PFSK-1 (cell line): ENCODE results near the gene TMIGD3.

Source experiments
- FOXP2 ChIP-seq: optimal IDR thresholded peaks from 2 replicates; pipeline ENCODE3; 2011; ENCODE audit warnings: borderline replicate concordance, control low read depth, inconsistent platforms; ENCODE audit not compliant: insufficient read depth; ENCODE audit errors: extremely low read length, extremely low read depth
- POLR2AphosphoS5 ChIP-seq: IDR thresholded peaks from 2 replicates; pipeline ENCODE4 v1.6.1; 2012; ENCODE audit warnings: low read depth, mild to moderate bottlenecking, control low read depth, low read length, moderate library complexity
- REST ChIP-seq, 2 experiments: IDR thresholded peaks; 2 replicates each; pipeline versions ENCODE4 v1.6.1 to v1.8.0; 2011 to 2012; ENCODE audit warnings: low read depth in 2 of 2, low read length in 2 of 2, control low read depth in 1 of 2, inconsistent platforms in 1 of 2, mild to moderate bottlenecking in 1 of 2, moderate library complexity in 1 of 2; ENCODE audit not compliant: insufficient read depth in 1 of 2
- SIN3A ChIP-seq: IDR thresholded peaks from 2 replicates; pipeline ENCODE4 v1.6.1; 2012; ENCODE audit warnings: mild to moderate bottlenecking, low read length, moderate library complexity, borderline replicate concordance; ENCODE audit not compliant: insufficient read depth
- TAF1 ChIP-seq: IDR thresholded peaks from 2 replicates; pipeline ENCODE4 v1.6.1; 2012; ENCODE audit warnings: low read length, control low read depth, borderline replicate concordance; ENCODE audit not compliant: insufficient read depth

TMIGD3 gene

GRCh38 chr1:111466480-111466879, 37.0 kb downstream of the TMIGD3 start:
- TF ChIP-seq SIN3A: no peak
- no peak for TF ChIP-seq FOXP2
- no peak for TF ChIP-seq REST (IDR thresholded peaks at IDR 0.05; ENCODE audit: insufficient read depth in 1 of 2, low read depth in 2 of 2, low read length in 2 of 2)
- no peak for TF ChIP-seq POLR2AphosphoS5
- TF ChIP-seq TAF1: no peak

GRCh38 chr1:111465754-111466153, 37.7 kb downstream of the TMIGD3 start:
- TF ChIP-seq POLR2AphosphoS5: no peak
- no peak for TF ChIP-seq TAF1
- no peak for TF ChIP-seq REST (IDR thresholded peaks at IDR 0.05; ENCODE audit: insufficient read depth in 1 of 2, low read depth in 2 of 2, low read length in 2 of 2)
- no peak for TF ChIP-seq FOXP2

GRCh38 chr1:111463029-111463683, 40.3 kb downstream of the TMIGD3 start:
- no peak; the same call in 1 of the 2 replicates for TF ChIP-seq POLR2AphosphoS5

DNA sequence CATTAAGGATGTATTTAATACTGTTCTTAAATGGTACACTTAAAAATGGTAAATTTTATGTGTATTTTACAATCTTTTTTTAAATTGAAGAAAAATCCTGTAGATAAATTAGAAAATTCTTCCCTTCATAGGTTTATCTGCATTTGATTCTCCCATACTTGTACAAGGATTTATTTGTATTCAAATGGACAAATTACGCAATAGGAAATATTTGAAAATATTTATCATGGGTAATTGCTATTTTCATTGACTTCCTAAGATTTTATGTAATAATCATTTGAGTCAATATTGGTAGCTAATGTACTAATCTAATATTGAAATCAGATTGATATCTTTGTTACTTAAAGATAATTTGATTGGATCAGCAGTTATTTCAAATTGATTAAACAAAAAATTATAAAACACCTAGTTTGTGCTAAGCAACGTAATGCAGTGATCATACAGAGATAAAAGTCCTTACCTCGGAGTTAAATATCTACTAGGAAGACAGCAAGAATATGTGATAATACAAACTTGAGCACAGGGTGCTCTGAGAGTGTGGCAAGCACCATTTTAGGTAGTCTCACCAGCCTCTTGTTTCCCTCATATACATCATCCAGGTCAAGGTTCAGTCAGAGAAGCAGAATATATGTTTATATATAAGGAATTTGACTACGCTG, 40.9 kb downstream of the TMIGD3 start:
- TF ChIP-seq SIN3A (no peak), POLR2AphosphoS5 (no peak), TAF1 (no peak), REST (IDR thresholded peaks at IDR 0.05; ENCODE audit: insufficient read depth in 1 of 2, low read depth in 2 of 2, low read length in 2 of 2) (no peak), FOXP2 (no peak)

DNA sequence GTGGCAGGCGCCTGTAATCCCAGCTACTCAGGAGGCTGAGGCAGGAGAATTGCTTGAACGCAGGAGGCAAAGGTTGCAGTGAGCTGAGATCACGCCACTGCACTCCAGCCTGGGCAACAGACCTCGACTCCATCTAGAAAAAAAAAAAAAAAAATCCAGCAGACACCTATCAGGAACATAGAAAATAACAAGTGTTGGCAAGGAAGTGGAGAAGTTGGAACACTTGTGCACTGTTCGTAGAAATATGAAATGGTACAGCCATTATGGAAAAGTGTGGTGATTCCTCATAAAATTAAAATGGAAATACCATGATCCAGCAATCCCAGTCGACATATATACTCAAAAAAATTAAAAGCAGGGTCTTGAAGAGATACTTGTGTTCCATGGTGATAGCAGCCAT, 41.7 kb downstream of the TMIGD3 start:
- TF ChIP-seq FOXP2: no peak
- no peak for TF ChIP-seq REST (IDR thresholded peaks at IDR 0.05; ENCODE audit: insufficient read depth in 1 of 2, low read depth in 2 of 2, low read length in 2 of 2)
- no peak for TF ChIP-seq SIN3A
- no peak for TF ChIP-seq TAF1
- TF ChIP-seq POLR2AphosphoS5: no peak

- no peak for TF ChIP-seq POLR2AphosphoS5
- no peak for TF ChIP-seq REST (IDR thresholded peaks at IDR 0.05; ENCODE audit: insufficient read depth in 1 of 2, low read depth in 2 of 2, low read length in 2 of 2)
- TF ChIP-seq TAF1: no peak
- no peak for TF ChIP-seq SIN3A
- no peak for TF ChIP-seq FOXP2
These were observed 47.8 kb downstream of the TMIGD3 start for GRCh38 chr1:111455642-111456031.
